HK-2 (cell line): ENCODE results near the gene COL7A1.

Experiments used
- DNase-seq: peaks from one replicate; pipeline ENCODE4 v3.0.0-alpha.2; 2018; ENCODE audit not compliant: unreplicated experiment

COL7A1 gene

DNA sequence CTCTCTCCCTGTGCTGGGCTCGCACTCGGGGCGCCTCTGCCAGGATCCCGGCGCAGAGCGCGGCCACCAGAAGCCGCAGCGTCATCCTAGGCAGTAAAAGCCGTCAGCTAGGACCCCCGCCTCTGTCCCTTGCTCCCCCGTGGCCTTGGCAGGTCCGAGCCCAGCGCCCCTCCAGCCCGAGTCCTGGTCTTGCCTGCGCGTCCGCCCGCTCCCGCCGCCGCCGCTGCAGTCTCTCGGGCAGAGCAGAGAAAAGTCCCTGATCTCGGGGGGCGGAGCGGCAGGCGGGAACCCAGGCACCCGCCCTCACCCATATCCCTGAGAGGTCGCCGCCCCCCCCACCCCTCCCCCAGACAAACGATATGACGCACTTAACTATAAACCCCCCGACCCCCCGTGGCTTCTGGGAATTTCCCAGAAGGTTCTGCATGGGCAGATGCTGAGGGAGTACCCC is at the start of gene COL7A1:
TSS of gene COL7A1 (minus strand) at position 255 of the 451 bp plus-strand sequence. CDS start at position 85, 170 bp downstream.
- no peak for DNase-seq

DNA sequence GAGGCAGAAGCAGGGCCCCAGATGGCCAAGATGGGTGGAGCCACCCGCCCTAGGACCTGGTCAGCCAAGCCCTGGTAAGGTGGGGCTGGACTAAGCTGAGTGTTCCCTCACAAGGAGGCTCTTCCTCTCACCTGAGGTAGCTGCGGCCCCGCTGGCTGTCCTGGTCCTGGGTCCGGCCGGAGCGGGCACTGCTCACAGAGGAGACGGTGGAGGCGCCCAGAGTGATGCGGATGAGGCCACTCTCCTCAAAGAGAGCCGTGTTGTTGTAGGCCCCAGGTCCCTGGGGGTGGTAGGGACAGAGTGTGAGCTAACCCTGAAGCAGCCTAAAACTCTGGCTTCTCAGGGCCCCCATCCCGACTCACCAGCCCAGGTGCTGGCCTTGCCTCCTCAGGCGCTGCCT is 47.5 kb upstream of the COL7A1 start:
- no peak for DNase-seq

DNA sequence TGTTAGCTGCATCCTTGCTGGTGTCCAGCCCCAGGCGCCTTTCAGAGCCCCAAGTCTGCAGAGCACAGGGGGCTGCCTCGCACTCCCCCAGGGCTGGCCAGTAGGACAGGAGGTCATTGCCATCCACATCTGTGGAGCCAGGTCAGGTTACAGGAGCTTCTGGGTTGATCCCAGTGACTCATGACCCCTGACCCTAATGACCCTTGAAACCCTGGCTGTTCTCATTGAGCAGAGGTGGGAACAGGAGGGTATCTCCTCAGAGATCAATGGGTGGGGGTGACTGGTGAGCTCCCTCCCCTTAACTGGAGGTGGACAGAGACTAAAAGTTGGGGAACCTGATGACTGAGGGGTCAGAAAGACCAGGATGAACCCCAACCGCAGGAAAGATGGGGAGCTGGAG is 46.3 kb upstream of the COL7A1 start:
- DNase-seq, result no peak

DNA sequence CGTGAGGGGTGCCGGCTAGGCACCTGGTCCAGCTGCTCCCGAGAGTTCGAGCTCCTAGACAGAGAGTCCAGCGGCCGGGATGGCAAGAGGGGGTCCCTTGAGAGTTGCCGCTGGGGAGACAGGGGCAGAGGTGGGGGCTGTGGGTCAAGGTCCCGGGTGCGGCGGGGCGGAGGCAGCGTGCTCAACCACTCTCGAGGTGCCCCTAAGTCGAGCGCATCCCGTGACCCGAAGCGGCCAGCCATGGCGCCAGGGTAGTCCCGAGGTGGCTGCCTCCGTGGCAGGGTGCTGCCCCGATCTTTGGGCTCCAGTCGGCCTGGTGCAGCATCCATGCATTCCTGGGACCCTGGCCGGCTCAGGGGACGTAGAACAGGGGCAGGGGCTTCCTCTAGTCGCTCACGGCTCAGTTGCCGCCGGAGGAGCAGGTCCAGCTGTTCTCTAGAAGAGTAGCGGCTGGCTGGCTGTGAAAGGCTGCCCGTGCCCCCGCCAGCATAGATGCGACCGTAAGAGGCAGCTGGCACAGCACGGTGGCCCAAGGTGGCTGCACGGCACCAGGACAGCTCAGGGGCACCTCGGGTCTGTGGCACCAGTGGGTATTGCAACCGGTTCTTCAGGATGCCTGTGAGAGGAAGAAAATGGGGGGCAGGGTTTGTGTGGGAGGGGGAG is 44.9 kb upstream of the COL7A1 start:
- no peak for DNase-seq

DNA sequence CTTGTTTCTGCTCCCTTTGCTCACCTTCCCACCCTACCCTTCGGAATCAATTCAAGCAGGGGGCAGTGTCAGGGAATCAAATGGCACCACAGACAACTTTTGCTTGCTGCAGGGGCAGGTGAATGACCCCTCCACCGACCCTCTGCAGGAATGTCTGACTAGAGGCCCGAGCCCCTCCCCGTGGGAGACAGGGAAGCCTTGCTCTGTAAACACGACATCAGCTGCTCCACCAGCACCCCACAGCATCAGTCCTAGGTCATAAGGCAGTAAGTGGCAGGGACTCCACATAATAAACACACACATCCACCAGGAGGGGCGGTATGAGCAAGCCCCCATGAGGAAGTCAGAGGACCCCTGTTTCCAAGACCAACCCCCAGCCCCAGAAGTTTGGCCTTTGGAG is 42.2 kb upstream of the COL7A1 start:
- no peak for DNase-seq

DNA sequence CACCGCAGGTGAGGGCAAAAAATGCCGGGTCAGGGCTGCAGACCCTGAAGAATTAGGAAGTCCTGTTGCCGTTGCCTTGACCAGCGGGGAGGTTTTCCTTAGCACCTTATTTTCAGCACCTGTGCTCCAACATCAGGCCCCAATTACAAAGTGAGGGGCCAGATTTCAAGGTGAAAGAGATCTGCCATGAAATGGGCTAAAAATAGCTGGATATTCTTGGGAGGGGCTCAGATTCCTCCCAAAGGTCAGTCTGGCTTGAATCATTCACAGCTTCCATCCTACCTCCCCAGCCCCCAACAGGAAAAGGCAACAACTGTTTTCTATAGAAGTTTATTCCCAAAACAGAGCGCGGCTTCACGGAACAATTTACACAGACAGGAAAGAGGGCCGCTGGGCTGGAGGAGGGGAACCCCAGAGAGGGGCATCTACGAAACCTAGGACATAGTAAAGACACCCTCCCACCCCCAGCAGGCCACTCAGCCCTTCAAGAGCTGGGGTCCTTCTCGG is 41.1 kb upstream of the COL7A1 start:
- DNase-seq, result no peak

DNA sequence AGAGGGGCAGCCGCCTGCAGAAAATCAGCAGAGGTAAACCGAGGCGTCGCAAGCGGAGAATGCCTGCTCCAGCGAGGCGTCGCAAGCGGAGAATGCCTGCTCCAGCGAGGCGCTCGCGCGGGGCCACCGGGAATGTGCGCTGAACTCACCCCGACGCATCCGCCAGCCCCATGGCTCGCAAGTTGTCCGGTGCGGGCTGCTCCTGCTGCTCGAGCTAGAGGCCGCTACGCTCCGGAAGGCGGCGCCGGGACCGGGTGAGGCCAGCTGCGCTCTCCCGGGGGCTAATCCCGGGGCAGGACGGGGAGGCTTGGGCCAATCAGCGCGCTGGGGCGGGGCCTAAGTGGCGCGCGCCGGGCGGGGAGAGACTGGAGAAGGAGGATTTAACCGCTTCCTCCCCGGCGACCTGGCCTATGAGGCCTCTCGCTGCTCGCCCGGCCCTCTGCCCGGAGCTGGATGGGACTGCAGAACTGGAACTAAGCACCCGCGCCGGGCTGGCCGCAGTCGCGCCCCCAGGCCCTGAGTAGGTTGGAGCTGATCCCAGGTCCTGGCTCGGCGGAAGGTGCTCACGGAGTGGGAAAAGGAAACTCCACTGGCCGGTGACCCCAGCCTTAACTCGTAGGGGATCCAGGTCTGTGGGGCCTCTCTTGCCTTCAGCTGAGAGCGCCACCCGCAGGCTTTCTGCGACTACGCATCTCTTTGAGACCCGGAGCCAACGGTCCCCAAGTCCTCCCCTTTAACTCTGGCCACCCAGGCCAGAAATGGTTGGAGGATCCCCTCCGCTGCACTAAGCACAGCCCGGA is 40.3 kb upstream of the COL7A1 start, which contains the start of gene SLC26A6:
TSS of gene SLC26A6 (minus strand) at position 240 of the 800 bp plus-strand sequence. CDS start at position 172, 68 bp downstream.
- peak; percentile 91 for DNase-seq

DNA sequence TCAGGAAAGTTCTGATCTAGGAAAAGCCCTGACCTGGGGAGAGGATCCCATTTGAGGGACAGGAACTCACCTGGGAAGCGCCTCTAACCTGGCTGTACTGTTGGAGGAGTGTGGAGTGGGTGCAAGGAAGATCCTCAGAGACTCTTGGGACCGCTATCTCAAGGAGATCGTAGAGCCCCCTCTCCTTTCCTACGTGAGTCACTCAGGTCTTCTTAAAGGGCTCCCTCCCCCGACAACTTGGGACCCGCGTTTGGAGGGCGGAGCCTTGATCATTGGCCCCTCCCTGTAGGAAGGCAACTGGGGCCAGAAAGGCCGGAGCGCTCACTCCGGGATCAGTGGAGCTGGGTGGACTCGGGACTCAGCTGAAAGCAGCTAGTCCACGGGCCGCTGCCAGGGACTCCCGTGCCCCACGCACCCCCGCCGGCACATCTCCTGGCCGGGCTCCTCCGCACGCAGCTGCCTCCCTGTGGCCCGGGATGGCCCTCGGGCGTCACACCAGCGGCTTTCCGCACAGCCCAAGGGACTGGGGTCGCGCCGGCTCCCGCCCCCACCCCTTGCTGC is 39.6 kb upstream of the COL7A1 start:
- DNase-seq, result peak; percentile 57

DNA sequence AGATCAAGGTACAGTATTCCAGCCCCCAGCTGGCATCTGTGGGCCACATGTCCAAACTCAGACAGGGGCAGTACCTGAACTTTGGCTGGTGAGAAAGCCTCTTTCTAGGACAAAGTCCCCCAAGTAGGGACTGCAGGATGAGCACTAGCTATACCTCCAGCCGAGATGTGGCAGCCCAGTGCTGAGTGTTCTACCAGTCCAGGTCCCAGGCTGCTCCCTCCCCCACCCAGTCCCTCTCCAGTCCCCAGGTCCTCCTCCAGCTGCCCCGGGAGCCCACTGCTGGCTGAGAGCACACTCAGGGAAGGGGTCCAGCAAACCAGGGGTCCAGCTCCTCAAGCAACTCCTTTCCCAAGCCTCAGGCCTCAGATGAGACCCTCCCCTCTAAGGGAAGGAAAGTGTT is 38.6 kb upstream of the COL7A1 start:
- DNase-seq, result no peak

DNA sequence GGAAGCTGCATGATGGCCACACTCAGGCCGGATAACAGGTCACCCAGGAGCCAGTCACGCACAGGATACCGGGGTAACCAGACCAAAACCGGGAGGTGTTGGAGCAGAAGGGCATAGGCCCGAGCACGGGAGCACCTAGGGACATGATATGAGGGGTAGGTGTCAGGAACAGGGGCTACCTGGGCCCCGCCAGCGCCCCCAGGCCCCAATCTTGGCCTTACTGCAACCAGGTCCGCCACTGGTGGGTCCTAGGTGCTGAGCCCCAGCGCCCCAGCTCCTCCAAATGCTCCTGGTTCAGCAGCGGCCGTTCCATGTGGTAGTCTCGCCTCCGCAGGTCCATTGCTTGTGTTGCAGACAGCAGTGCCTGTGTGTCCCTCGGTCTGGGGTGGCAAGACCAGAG is 38.1 kb upstream of the COL7A1 start:
- no peak for DNase-seq

DNA sequence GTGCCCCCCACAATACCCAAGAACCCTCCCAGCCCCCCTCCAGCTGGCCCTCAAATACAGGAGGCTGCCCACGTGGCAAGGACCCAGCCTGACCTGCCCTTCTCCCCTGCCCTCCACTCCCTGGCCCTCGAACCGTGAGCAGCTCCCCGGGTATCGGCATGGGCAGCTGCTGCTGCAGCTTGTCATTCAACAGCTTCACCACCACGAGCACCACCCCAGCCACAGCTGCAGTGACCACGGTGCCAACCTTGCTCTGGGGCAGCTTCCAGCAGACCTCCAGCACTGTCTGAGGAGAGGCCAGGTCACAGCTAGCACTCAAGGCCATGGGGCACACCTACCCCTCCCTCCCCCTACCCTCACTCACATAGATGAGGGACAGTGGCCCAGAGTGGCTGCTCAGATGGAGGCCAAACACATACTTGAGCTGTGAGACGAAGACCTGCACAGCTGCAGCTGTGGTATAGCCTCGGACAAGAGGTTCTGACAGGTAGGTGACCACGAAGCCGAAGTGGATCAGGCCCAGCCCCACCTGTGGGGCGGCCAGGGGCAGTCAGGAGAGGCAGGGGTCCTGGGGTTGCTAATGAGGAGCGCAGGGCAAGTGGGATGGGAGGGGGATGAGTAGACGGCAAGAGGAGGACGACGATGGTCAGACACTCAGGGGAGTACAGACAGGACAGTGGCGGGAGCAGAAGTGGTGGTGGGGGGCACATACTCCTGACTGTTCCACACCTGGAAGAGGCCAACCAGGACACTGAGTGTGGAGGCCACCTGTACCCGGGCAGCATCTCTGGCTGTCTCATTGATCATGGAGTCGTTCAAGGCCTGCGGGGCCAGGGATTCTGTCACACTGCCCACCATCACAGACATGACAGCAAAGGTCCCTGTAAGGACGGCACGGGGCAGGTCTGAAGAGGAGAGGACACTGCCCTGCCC is 36.7 kb upstream of the COL7A1 start:
- DNase-seq, result no peak

DNA sequence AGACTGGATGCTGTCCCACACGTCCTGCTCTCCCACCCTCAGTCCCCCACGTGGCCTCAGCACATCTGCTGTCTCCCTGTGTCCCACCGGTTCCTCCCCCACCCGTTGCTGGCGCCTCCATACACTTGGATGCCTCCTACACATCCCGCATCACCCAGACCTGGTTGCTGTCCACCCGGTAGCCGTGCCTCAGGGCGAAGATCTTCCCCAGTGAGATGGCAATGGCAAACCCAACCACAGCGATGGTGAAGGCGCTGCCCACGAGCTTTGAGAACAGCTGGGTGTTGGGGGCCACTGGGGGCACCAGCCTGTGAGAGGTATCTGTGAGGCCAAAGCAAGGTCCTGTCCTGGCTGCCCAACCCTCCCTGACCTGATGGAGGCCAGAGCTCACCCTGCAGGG is 35.7 kb upstream of the COL7A1 start:
- DNase-seq, result no peak

DNA sequence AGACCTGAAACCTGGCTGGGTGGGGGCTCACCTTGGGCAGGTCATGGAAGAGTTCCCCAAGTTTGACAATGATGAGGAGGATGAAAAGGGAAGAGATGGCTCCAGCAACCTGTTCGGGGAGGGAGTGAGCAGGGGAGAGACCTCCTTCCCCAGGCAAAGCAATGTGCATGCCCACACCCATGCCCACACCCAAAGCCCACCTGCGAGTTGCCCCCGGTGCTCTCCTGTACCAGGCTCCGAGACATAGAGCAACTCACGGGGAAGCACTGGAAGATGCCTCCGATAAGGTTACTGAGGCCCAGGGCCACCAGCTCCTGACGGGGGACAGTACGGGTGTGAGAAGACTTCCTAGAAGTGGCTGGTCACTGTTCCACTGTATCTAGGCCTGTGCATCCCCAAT is 35.3 kb upstream of the COL7A1 start:
- DNase-seq, result no peak

DNA sequence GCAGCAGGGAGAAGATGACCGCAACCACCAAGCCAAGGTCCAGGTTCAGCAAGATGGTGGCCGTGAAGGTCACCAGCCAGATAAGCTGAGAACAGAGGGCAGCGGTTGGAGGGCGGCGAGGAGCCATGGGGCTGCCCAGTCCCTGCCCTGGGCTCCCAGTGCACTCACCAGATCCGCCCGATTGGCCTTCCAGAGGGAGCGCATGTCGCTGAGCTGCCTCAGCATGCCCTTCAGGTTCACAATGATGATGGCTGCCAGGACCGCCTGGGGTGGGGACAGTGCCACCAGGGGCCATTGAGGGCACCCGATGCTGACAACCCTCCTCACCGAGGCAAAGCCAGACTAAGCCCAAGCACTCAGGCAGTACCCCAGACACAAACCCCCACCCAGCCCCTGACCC is 34.8 kb upstream of the COL7A1 start:
- no peak for DNase-seq

DNA sequence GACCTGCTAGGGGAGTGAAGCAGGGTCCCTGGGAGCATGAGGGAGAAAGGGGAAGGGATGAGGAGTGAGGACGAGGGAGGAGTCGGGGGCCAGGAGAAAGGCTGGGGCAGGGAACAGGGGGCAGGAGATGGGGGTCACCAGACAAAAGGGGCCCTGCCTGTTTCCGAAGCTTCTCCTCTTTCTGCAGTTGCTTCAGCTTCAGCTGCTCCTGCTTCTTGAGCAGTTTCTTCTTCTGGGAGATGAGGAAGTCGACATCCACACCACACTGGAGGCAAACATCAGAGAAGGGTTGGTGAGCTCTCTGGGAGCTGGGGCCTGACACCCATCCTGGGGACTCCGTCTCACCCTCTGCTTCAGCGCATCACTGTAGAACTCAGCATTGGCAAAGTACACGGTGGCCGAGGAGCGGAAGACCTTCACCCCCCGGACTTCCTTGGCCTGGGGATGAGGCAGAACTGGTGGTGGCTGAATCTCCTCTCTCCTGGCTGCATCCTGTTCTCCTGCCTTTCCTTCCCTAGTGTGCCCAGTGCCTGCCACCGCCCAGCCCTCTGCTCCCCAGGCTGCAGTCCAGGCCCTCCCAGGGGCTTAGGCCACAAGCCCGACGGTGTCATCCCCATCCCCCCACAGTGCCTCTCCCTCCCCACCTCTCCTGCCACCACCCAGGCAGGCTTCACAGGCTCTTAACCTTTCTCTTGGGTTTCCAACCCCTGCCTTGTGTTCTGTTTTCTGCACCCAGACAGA is 33.3 kb upstream of the COL7A1 start:
- DNase-seq, result no peak

DNA sequence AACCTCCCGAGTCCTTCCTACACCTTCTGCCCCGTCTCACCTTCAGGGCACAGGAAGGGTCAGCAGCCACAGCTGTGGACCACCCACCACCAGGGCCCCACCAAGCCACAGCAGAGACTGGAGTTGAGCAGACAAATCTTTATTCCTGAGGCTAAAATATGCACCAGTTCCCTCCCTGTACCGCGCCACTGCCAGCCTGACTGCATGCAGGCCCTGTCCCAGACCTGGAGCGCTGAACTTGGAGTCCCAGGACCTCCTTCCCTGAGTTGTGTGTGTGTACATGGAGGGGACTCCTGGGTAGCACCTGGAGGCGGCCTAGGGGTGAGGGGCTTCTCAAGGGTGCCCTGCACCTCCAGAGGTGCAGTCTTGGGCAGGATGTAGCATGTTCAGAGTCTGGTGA is 30.5 kb upstream of the COL7A1 start:
- DNase-seq, result no peak

DNA sequence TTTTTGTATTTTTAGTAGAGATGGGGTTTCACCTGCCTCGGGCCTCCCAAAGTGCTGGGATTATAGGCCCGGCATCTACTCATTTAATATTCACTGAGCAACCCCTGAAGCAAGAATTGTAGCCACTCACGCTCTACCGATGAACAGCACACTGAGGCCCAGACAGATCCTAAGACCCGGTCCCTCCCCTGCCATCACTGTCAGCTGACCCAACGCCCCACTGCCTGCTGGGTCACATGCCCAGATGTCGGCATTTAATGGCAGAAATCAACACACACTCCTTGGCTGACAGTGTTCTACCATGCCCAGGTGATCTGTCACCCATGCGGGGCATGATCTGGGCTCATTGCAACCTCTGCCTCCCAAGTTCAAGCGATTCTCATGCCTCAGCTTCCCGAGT is 29.6 kb upstream of the COL7A1 start:
- no peak for DNase-seq

DNA sequence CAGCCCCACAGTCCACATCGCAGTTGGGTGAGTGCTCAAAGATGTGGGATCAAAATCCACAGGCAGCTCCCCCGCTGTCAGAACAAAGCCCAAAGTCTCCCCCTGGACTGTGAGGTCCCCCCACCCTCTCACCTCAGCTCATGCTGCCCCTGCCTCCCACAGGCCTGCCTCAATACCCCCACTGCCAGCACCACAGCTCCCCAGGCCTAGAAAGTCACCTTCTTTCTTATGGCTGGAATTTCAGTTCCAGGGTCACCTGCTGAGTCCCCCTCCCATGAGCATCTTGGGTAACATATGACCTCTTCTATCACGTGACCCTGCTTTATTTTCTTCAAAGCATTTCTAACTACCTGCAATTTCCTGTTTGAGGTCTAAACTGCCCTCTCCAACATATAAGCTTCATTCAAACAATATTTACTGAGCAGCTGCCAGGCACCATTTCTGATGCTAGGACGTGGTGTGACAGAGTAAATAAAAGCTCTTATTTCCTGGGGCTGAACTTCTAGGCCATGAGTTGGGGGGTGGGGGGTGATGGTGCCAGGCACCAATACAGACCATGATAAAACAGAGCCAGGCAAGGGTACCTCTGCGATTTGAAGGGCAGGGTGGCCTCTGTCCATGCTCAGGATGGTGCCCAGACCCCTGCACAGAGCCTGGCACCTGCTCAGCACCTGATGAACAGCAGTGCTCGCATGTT is 28.9 kb upstream of the COL7A1 start:
- DNase-seq, result no peak

DNA sequence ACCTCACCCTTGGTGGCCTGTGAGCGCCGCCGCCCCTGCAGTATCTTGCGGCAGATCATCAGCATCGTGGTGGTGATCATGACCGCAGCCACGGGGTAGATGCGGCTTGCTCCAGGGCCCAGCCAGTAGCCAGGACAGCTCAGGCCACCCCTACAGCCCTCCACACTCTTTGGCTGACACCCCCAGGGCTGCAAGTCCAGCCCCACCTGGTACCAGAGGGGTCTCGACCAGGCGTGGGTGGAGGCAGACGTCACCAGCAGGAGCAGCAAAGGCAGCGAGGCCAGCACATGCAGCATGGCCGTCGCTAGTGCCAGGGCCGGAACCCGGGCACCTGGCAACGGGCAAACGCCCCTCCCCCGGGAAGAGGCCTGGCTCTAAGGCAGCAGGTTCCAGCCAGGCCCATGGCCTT is 26.3 kb upstream of the COL7A1 start, which contains the start of gene TMEM89:
TSS of gene TMEM89 (minus strand) at position 309 of the 409 bp plus-strand sequence. CDS start at position 296, 13 bp downstream.
- no peak for DNase-seq
